HG03469 (cell line): ENCODE measurements around the gene FXYD3.
"Not testable (repeated sequence)": the region's sequence is repeated elsewhere in the genome, so short reads cannot be mapped to it uniquely, and the experiment has no call there.

ENCODE experiments used
- ATAC-seq: cut with Tn5 transposase; IDR thresholded peaks from one replicate; pipeline ENCODE4 v1.9.1; 2021; ENCODE audit warnings: mild to moderate bottlenecking, moderate library complexity, moderate number of reproducible peaks; ENCODE audit not compliant: unreplicated experiment

The FXYD3 gene

DNA sequence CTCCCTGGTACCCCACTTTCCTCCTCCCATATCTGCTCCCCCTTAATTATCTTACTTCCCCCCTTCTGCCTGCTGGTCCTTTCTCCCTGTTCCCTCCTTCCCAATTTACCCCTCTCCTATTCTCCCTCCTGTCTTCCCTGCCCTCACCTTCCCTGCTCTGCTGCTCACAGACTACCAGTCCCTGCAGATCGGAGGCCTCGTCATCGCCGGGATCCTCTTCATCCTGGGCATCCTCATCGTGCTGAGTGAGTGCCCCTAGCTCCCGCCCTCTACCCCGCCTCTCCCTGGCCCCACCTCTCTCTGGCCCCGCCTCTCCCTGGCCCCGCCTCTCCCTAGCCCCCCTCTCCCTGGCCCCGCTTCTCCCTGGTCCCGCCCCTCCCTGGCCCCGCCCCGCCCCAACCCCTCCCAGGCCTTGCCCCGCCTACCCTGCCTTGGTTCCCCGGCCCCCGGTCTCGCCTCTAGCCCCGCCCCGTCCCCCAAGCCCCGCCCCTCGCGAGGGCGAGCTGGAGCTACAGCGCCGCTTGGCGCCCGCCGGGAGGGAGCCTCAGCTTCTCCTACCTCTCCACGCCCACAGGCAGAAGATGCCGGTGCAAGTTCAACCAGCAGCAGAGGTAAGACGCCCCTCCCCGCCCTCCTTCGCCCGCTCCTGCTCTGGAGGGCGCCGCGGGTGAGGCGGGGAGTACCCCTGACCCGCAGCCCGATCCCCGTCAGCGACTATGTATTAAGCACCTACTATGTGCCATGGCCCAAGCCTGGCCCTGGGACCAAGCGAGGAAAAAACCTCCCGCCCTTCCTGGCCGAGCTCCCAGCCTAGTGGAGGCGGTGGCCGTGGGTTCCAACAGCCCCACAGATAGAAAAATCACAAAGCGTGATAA lies 25.6 kb downstream of the FXYD3 start:
- ATAC-seq = no peak

DNA sequence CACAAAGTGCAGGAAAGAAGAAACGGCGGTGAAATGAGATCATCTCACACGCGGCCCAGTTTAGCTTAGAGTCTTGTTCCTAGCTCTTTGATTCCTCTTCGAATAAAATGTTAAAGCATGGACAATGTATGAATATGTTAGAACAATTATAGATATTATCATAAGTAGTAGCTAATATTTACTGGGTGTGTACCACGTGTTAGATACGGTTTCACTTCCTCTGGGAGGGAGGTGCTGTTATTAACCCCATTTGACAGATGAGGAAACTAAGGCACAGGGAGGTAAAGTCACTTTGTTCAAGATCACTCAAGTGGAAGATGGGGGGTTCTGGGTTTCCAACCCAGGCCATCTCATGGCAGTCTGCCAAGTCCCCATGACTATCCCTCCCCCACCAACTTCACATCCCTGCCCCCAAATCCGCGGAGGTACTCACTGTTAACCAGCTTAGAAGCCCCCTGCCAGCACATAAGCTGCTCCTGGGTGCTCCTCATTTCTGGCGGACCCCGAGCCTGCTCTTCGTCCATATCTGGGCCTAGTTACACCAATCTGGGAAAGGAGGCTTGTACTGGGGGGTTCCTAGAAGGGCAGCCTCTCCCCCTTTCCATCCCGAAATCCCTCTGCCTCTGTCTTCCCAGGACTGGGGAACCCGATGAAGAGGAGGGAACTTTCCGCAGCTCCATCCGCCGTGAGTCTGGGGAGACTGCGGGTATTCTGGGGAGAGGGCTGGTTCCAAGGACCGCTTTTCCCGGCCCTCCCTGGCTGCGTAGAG lies 26.4 kb downstream of the FXYD3 start:
- ATAC-seq = no peak

DNA sequence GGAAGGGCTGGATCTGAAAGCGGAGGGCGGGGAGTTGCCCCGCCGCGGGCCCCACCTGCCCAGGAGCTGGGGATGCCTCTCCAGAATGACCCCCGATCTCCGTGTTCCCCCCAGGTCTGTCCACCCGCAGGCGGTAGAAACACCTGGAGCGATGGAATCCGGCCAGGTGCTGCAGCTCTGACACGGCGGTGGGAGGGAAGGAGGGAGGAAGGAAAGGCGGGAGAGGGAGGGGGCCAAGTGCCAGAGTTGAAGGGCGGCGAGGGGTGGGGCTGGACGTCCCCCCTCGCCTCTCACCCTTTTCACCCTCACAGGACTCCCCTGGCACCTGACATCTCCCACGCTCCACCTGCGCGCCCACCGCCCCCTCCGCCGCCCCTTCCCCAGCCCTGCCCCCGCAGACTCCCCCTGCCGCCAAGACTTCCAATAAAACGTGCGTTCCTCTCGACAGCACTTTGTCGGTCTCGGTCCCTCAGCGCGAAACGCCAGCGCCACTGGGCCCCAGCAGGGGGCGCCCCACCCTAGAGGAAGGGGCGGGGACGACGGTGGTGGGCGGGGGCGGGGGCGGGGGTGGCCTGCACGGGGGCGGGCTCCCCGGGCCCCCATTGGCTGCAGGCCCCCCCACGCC lies 27.1 kb downstream of the FXYD3 start:
- ATAC-seq = no peak

DNA sequence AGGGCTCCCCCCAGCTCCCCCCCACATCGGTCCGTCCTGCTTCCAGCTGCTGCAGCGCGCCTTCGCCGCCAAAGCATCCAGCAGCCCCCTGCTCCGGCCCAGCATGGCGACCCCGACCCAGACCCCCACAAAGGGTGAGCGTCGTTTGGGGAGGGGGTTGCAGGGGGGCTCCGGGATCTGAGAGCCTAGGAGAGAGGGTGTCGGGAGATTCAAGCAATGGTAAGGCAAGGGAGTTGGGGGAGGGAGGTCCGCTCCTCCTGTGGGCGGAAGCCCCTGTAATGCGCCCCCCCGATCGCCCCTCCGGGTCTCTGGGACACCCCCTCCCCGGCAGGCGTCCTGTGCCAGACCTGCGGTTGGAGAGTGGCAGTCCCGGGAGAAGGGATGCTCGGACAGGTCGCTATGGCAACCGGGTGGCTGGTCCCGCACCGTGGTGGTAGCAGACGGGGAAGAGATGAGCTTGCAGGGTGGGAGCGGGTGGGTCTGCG lies 27.6 kb downstream of the FXYD3 start, which contains the start of gene FXYD7:
Gene FXYD7 (plus strand): TSS at position 25 of the 485 bp plus-strand sequence. CDS start 79 bp downstream, at position 104.
- no peak for ATAC-seq

- ATAC-seq = no peak
Observed at GRCh38 chr19:35143818-35144217, 28.2 kb downstream of the FXYD3 start.

GRCh38 chr19:35144259-35144599 lies 28.6 kb downstream of the FXYD3 start:
- ATAC-seq = no peak

GRCh38 chr19:35144600-35145436 lies 29.2 kb downstream of the FXYD3 start:
- no peak for ATAC-seq

DNA sequence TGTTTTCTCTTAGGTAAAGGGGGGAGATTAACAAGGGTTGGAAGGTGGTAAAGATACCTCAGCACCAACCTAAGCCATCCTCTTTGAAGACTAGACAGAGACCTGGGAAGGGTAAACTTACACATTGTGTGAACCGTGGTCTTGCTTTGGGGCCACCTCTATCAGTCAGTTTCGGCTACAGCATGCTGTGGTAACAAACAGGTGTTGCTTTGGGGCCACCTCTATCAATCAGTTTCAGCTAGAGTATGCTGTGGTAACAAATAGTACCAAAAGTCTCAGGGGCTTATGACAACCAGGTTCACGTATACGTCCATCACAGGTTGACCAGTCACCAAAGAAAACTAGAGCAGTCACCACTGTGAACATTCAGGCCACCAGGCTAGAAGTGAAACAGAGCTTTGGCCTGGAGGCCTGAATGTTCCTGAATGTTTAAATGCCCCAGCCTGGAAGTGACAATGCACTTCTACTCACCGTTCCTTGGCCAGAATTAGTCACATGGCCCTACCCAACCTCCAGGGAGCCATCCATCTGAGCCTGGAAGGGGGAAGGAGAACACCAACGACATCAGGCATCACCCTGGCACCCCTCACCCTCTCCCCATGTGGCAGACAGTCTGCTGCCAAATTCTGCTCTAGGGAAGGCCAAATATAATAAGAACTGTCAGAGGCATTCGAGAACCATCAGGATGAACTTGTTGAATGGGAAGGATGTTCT lies 31.3 kb downstream of the FXYD3 start:
- ATAC-seq = no peak

DNA sequence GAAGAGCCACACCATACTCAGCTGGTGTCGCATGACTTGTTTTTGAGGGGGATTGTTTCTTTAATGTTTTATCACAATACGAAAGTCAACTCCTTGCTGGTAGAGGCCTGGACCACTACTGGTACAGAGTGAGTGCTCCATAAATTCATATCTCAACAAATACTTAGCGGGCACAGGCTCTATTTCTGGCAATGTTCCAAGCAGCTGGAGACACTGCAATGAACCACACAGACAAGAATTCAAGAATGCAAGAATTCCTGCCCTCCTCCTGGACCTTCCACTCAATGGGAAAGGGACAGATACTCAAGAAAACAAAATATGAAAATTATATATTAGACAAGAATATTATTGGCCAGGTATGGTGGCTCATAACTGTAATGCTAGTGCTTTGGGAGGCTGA lies 33.8 kb downstream of the FXYD3 start:
- ATAC-seq = no peak

GRCh38 chr19:35150445-35150844 lies 34.8 kb downstream of the FXYD3 start:
- no peak for ATAC-seq

GRCh38 chr19:35151273-35152065 lies 35.8 kb downstream of the FXYD3 start:
- ATAC-seq = no peak

- not testable (repeated sequence) for ATAC-seq
Observed at GRCh38 chr19:35153129-35153522, 37.5 kb downstream of the FXYD3 start.

- no peak for ATAC-seq
Observed at GRCh38 chr19:35153701-35154524, 38.3 kb downstream of the FXYD3 start.

DNA sequence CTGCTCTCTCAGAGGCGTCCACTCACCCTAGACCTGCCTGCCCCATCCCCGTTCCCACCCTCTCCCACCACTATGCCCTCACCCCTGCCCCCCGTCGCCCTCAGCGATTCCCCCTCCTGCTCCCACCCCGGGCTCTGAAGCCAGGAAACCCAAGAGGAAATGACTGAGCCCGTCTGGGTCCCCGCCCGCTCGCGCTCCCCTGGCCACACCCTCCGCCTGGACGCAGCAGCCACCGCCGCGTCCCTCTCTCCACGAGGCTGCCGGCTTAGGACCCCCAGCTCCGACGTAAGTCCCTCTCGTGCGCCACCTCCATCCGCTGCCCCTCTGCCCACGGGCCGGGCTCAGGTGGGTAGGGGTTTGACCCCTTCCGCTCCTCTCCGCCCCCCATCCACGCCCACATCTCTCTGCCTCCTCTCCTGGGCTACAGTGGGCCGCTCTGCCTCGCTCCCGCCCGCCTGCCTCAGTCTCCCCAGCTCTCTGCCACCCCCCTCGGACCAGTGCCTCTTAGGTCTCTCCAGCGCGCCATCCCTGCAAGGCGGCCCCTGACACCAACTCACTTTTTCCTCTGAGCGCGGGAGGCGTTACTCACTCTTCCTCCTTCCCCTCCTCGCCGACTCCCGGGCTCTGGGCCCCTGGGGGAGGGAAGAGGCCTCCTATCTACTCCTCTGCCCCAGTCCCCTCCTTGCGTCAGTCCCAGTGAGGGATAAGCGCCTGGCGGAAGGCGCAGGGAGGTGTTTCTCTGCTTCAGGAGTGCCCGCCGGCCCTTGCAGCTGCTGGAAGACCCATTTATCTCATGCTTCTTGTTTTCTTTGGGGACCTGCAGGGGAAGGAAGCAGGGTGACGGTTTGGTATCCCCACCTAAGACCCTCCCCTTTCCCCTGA lies 39.1 kb downstream of the FXYD3 start, which contains the start of gene FXYD5:
Gene FXYD5 (plus strand): TSS at position 211 of the 882 bp plus-strand sequence. CDS start 816 bp downstream, outside the sequence.
- no peak for ATAC-seq

DNA sequence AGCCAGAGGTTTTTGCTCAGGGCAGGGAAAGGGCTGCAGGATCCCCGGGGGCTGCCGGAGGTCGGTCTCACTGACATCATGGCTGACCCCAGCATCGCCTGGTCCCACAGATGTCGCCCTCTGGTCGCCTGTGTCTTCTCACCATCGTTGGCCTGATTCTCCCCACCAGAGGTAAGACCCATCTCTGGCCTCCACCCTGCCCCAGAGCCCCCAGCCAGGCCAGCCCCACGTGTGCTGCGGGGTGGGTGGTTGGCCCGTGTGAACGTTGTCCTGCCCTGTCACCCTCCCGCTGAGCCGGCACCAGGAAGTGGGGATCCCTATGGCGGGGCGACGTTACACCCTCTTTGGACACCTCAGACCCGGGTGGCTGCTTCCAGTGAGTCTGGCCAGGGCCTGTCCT lies 39.8 kb downstream of the FXYD3 start:
- ATAC-seq = no peak

DNA sequence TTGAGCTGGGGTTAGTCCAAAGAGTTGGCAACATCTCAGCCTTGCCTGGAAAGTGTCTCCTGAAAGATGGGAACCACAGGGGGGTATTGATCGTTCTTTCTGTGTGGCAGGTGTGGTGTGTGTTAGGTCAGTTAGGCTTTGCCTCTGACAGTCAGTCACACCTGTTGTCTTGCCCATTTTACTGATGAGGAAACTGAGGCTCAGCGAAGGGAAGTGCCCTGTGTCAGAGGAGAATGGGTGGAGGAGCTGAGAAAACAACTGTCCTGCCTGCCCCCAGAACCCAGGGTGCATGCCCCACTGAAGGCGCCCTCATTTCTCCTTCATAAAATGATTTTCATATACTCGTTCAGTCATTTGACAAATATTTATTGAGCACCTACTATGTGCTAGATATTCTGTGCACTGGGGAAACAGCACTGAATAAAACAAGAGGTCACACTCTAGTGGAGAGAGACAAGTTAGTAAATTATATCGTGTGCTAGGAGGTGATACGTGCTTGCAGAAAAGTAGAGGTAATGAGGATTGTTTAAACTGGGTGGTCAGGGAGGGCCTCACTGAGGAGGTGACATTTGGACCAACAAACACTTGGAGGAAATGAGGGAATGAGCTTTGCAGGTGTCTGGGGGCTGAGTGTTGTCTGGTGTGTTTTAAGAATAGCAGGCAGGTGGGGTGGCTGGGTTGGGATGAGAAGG lies 40.5 kb downstream of the FXYD3 start:
- ATAC-seq = no peak

DNA sequence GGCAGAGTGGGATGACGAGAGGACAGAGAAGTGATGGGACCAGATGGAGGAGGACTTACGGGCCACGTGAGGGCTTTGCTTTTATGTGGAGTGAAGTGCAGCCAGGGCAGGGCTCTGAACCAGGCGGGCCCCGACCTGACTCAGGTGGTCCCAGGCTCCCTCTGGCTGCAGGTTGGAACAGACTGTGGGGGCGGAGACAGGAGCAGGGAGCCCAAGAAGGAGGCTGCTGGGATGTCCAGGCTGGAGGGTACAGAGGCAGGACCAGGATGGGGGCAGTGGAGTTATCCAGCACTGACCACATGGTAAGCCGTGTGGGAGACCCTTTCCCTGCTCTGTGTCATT lies 41.0 kb downstream of the FXYD3 start:
- no peak for ATAC-seq
